Astrocyte (in vitro differentiated cells and primary cell): Measurements from ENCODE around the gene UNC50. TPM values are rescaled to one million over a fixed set of nuclear protein-coding genes. Genes with fewer than 3 reads are reported as not detected.

Source experiments
- DNase-seq: peaks from one replicate; pipeline ENCODE4 v3.0.0-alpha.2; 2010; ENCODE audit warnings: low read depth
- FAIRE-seq: peaks from 2 replicates; lab custom pipeline; 2011; peaks lifted over from hg19 to GRCh38; lab: Jason Lieb, UNC
- H2AFZ ChIP-seq: 2 replicates; pipeline ENCODE4 v1.6.0; 2012; ENCODE audit warnings: low read depth, low read length, inconsistent platforms
- H3K27ac ChIP-seq: 2 replicates; pipeline ENCODE4 v1.5.1; 2011; ENCODE audit warnings: low read depth, low read length, inconsistent platforms
- H3K27me3 ChIP-seq: 2 replicates; pipeline ENCODE4 v1.6.0; 2011; ENCODE audit warnings: low read length, inconsistent platforms; ENCODE audit not compliant: insufficient read depth
- H3K36me3 ChIP-seq: 2 replicates; pipeline ENCODE4 v1.5.1; 2011; ENCODE audit warnings: low read length, inconsistent platforms; ENCODE audit not compliant: insufficient read depth
- H3K4me1 ChIP-seq: 2 replicates; pipeline ENCODE4 v1.5.1; 2011; ENCODE audit warnings: low read length, inconsistent platforms; ENCODE audit not compliant: insufficient read depth
- H3K4me2 ChIP-seq: 2 replicates; pipeline ENCODE4 v1.6.0; 2012; ENCODE audit warnings: low read length, inconsistent platforms
- H3K4me3 ChIP-seq: 2 replicates; pipeline ENCODE4 v1.5.1; 2011; ENCODE audit warnings: low read depth, mild to moderate bottlenecking, low read length, inconsistent platforms; ENCODE audit not compliant: insufficient read depth
- H3K79me2 ChIP-seq: 2 replicates; pipeline ENCODE4 v1.6.0; 2012; ENCODE audit warnings: mild to moderate bottlenecking, low read length, inconsistent platforms; ENCODE audit not compliant: insufficient read depth
- H3K9ac ChIP-seq: 2 replicates; pipeline ENCODE4 v1.6.0; 2012; ENCODE audit warnings: mild to moderate bottlenecking, low read length, inconsistent platforms
- H3K9me3 ChIP-seq: 2 replicates; pipeline ENCODE4 v1.5.1; 2012; ENCODE audit warnings: low read depth, mild to moderate bottlenecking, low read length, inconsistent platforms; ENCODE audit not compliant: insufficient read depth
- H4K20me1 ChIP-seq: 2 replicates; pipeline ENCODE4 v1.6.0; 2012; ENCODE audit warnings: low read length, inconsistent platforms; ENCODE audit not compliant: insufficient read depth
- H3K27ac Mint-ChIP-seq: one replicate; pipeline ENCODE4 v1.8.0; 2021; ENCODE audit warnings: mild to moderate bottlenecking, mixed read lengths; ENCODE audit not compliant: unreplicated experiment
- H3K27me3 Mint-ChIP-seq: one replicate; pipeline ENCODE4 v1.8.0; 2021; ENCODE audit warnings: low read depth, mixed read lengths; ENCODE audit not compliant: unreplicated experiment
- H3K36me3 Mint-ChIP-seq: one replicate; pipeline ENCODE4 v1.8.0; 2021; ENCODE audit warnings: low read depth, mixed read lengths; ENCODE audit not compliant: unreplicated experiment
- H3K4me1 Mint-ChIP-seq: one replicate; pipeline ENCODE4 v1.8.0; 2021; ENCODE audit warnings: low read depth, mixed read lengths; ENCODE audit not compliant: unreplicated experiment
- H3K4me3 Mint-ChIP-seq: one replicate; pipeline ENCODE4 v1.8.0; 2021; ENCODE audit warnings: mild to moderate bottlenecking, moderate library complexity, mixed read lengths; ENCODE audit not compliant: unreplicated experiment
- H3K9me3 Mint-ChIP-seq: one replicate; pipeline ENCODE4 v1.8.0; 2021; ENCODE audit warnings: mild to moderate bottlenecking, mixed read lengths; ENCODE audit not compliant: unreplicated experiment
- CTCF ChIP-seq: IDR thresholded peaks from 2 replicates; pipeline ENCODE4 v1.5.1; 2011; ENCODE audit warnings: low read depth, mild to moderate bottlenecking, inconsistent platforms, low read length, moderate library complexity; ENCODE audit not compliant: insufficient read depth
- EZH2 ChIP-seq: IDR thresholded peaks from 2 replicates; pipeline ENCODE4 v1.6.1; 2012; ENCODE audit warnings: mild to moderate bottlenecking, low read length, inconsistent platforms; ENCODE audit not compliant: insufficient read depth
- total RNA-seq: library from RNA; stranded (reverse); gene quantifications from 2 replicates; pipeline ENCODE4 v1.2.1, GENCODE V29; 2021

Gene UNC50
- total RNA-seq, 1 donor from 2014 or later = 26.8 TPM

- Histone ChIP-seq H3K9me3 (no peaks in the 10 kb centered on the region), H3K79me2 (no peaks in the 10 kb centered on the region), H3K36me3 (peaks cover 2% of the 10 kb centered on the region), H3K4me1 (no peaks in the 10 kb centered on the region), H3K4me3 (no peak overlapping the region), H3K9ac (no peak overlapping the region), H2AFZ (no peak overlapping the region), H3K4me2 (no peak overlapping the region), H4K20me1 (peaks cover 3% of the 10 kb centered on the region), H3K27me3 (no peaks in the 10 kb centered on the region), H3K27ac (no peak overlapping the region)
- peaks cover 27% of the 10 kb centered on the region for H3K36me3 Mint-ChIP-seq
- no peaks in the 10 kb centered on the region for H3K9me3 Mint-ChIP-seq
- DNase-seq = peak; percentile 47
- no peak overlapping the region for H3K27ac Mint-ChIP-seq
- peaks cover 3% of the 10 kb centered on the region for H3K4me1 Mint-ChIP-seq
- no peak overlapping the region for H3K4me3 Mint-ChIP-seq
- TF ChIP-seq EZH2 (no peak), CTCF (no peak)
- H3K27me3 Mint-ChIP-seq = no peaks in the 10 kb centered on the region
- no peak for FAIRE-seq
Observed at GRCh38 chr2:98572676-98573075, 35.7 kb upstream of the UNC50 start.

GRCh38 chr2:98573426-98573825, 35.0 kb upstream of the UNC50 start:
- Histone ChIP-seq H2AFZ (no peak overlapping the region), H3K79me2 (no peaks in the 10 kb centered on the region), H3K4me2 (no peak overlapping the region), H3K4me3 (no peak overlapping the region), H3K27me3 (no peaks in the 10 kb centered on the region), H3K27ac (no peak overlapping the region), H4K20me1 (peaks cover 3% of the 10 kb centered on the region), H3K4me1 (no peaks in the 10 kb centered on the region), H3K36me3 (peaks cover 4% of the 10 kb centered on the region), H3K9me3 (no peaks in the 10 kb centered on the region), H3K9ac (no peak overlapping the region)
- Mint-ChIP-seq H3K9me3 (no peaks in the 10 kb centered on the region), H3K36me3 (peaks cover 28% of the 10 kb centered on the region), H3K4me3 (no peak overlapping the region), H3K27me3 (no peaks in the 10 kb centered on the region), H3K27ac (no peak overlapping the region), H3K4me1 (no peaks in the 10 kb centered on the region)
- no peak for TF ChIP-seq EZH2
- no peak for TF ChIP-seq CTCF
- no peak for FAIRE-seq
- no peak for DNase-seq

- no peak overlapping the region for H2AFZ ChIP-seq
- Mint-ChIP-seq H3K36me3 (peaks cover 23% of the 10 kb centered on the region), H3K9me3 (no peaks in the 10 kb centered on the region), H3K27ac (no peak overlapping the region), H3K4me3 (no peak overlapping the region), H3K27me3 (no peaks in the 10 kb centered on the region), H3K4me1 (no peaks in the 10 kb centered on the region)
- no peak overlapping the region for H3K4me3 ChIP-seq
- no peak overlapping the region for H3K4me2 ChIP-seq
- no peaks in the 10 kb centered on the region for H3K27me3 ChIP-seq
- H3K4me1 ChIP-seq = no peaks in the 10 kb centered on the region
- FAIRE-seq = no peak
- H3K36me3 ChIP-seq = peaks cover 6% of the 10 kb centered on the region
- no peaks in the 10 kb centered on the region for H4K20me1 ChIP-seq
- no peaks in the 10 kb centered on the region for H3K79me2 ChIP-seq
- H3K27ac ChIP-seq = no peak overlapping the region
- no peak for TF ChIP-seq CTCF
- no peak for TF ChIP-seq EZH2
- H3K9me3 ChIP-seq = no peaks in the 10 kb centered on the region
- H3K9ac ChIP-seq = no peak overlapping the region
- no peak for DNase-seq
Observed at GRCh38 chr2:98576666-98577312, 31.6 kb upstream of the UNC50 start.
